Erythroblast (primary cell): ENCODE data around the gene ARMC3.
"Not testable (repeated sequence)": the region's sequence is repeated elsewhere in the genome, so short reads cannot be mapped to it uniquely, and the experiment has no call there.

Source experiments
- DNase-seq, 2 experiments: peaks; one replicate each; lab custom pipeline; 2025; lab: John Stamatoyannopoulos, UW
- GATA1 ChIP-seq: IDR thresholded peaks from 2 replicates; pipeline ENCODE4 v1.6.1; 2011; ENCODE audit warnings: low read depth, mild to moderate bottlenecking, control low read depth, low read length, moderate library complexity
- POLR2A ChIP-seq: IDR thresholded peaks from 2 replicates; pipeline ENCODE4 v1.6.1; 2011; ENCODE audit warnings: mild to moderate bottlenecking, low read length

The ARMC3 gene, protein sequence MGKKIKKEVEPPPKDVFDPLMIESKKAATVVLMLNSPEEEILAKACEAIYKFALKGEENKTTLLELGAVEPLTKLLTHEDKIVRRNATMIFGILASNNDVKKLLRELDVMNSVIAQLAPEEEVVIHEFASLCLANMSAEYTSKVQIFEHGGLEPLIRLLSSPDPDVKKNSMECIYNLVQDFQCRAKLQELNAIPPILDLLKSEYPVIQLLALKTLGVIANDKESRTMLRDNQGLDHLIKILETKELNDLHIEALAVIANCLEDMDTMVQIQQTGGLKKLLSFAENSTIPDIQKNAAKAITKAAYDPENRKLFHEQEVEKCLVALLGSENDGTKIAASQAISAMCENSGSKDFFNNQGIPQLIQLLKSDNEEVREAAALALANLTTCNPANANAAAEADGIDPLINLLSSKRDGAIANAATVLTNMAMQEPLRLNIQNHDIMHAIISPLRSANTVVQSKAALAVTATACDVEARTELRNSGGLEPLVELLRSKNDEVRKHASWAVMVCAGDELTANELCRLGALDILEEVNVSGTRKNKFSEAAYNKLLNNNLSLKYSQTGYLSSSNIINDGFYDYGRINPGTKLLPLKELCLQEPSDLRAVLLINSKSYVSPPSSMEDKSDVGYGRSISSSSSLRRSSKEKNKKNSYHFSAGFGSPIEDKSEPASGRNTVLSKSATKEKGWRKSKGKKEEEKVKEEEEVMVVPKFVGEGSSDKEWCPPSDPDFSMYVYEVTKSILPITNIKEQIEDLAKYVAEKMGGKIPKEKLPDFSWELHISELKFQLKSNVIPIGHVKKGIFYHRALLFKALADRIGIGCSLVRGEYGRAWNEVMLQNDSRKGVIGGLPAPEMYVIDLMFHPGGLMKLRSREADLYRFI

DNA sequence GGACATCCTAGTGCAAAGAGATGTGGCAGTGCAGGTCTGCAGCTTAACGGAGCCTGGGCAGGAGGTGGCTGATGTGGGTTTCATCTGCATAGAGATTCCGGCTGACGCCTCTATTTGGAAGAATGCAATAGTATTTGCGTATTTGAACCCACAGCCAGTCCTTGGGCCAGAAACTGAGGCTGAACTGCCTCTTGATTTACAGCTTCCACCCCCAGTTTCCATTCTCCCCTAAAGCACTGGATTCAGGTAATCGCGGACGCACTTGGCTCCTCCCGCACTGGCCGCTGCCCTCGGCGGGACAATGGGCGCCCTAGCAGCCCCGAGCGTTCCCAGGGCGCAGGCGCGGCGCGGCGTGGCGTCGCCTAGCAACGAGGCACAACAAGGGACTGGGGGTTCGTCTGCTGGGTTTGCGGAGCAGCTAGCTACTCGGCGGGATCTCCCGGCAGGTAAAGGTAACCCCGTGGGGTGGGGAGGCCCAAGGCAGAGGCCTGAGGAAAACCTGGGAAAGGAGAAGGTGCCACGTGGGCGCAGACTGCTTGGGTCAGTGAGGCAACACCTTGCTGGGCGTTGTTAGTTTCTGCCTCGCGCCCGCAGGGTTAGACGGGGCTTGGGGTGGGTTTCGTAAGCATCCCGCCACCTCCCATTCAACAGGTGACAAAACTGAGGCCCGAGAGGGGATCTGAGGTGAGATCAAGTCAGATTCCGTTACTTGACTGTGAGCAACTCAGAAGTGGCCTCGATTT, at the start of gene ARMC3:
ARMC3 (plus strand) TSS at position 393 of the 743 bp plus-strand sequence. CDS start 3,944 bp downstream, outside the sequence.
- no peak for TF ChIP-seq POLR2A
- no peak for TF ChIP-seq GATA1

DNA sequence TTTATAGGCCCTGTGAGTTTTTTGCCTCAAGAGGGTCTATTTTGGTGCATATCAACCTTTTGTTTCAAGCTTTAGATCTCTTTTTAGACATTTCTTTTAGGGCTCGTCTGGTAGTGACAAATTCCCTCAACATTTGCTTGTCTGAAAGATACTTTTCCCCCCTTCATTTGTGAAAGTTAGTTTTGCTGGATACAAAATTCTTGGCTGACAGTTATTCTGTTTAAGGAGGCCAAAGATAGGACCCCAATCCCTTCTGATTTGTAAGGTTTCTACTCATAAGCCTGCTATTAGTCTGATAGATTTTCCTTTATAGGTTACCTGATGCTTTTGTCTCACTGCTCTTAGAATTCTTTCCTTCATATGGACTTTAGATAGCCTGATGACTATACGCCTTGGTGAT, 36.1 kb upstream of the ARMC3 start:
- DNase-seq, result no peak
- TF ChIP-seq POLR2A, result no peak
- TF ChIP-seq GATA1, result no peak

More for the DNA sequence above, at the start of gene ARMC3:
- DNase-seq, result peak; percentile 70 to 79

DNA sequence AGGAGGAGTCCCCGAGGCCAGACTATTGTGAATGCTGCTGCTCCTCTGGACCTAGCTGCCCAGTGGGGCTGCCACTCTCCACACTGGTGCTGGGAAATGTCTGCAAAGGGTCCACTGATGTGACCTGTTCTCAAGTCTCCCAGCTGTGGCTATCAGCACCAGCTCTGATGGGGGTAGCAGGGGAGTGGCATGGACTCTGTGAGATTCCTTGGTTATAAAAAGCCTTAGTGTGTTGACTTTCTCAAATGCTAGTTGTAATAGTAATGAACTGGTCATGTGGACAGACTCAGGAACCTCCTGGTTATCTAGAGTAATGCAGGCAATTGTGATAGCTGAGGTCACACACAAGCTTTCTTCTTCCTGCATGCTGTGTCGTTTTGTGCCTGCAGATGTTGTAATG, 34.1 kb upstream of the ARMC3 start:
- no peak for DNase-seq
- TF ChIP-seq GATA1 (no peak), POLR2A (no peak)

DNA sequence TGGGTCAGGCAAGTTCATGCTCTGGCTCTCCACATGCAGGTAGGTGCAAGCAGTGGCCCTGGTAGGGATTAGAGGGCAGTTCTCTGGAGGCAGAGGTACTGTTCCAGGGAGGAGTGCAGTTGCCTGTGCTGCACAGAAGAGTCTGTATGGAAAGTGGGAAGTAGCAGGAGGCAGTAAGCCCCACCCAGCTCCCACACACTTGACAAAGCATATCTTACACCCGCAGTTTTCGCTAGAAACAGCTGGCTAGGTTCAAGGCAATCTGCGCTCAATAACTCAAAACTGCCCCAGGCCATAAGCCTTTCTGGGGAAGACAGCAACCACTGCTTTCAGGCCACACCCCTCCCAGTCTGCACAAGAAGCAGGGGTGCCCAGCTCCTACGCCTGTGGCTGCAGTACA, 33.1 kb upstream of the ARMC3 start:
- TF ChIP-seq POLR2A (no peak), GATA1 (no peak)
- DNase-seq, result peak in 1 of 2 experiments; percentile 3

DNA sequence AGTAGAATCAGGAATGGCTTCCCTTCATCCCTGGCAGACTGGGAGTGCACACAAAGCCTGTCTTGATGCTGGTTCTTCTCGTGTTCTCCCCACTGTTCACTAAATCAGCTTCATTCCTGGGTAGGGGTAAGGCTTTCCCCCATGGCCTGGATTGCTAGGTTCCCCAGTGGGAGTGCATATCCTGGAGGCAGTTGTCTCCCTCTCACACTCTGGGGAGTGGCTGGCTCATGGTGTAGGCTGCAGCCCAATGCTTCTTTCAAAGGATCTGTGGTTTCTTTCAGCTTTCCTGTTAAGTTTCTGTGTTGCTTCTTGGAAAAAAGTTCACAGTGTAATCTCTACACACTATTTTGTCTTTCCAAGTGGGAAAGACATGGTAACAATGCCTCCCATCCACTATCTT, 32.6 kb upstream of the ARMC3 start:
- TF ChIP-seq GATA1 (no peak), POLR2A (no peak)
- DNase-seq, result no peak

DNA sequence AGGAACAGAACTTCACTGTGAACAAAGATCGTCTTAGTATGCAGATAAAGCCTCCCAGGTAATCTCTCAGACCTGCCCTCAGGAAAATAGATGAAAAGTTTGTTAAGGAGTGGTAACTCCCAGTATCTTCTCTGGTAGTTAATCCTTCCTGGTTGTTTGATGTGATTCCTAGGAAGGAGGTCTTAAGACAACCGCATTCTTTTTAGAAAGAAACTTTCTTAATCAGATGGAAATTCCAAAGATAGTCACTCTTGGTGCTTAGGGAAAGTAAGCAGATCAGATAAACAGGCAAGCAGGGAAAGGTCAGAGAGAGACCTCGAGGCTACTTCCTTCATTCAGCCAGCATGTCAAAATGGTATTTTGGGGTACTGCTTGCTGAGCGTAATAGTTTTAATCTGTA, 30.5 kb upstream of the ARMC3 start:
- TF ChIP-seq GATA1 (no peak), POLR2A (no peak)
- DNase-seq, result no peak

DNA sequence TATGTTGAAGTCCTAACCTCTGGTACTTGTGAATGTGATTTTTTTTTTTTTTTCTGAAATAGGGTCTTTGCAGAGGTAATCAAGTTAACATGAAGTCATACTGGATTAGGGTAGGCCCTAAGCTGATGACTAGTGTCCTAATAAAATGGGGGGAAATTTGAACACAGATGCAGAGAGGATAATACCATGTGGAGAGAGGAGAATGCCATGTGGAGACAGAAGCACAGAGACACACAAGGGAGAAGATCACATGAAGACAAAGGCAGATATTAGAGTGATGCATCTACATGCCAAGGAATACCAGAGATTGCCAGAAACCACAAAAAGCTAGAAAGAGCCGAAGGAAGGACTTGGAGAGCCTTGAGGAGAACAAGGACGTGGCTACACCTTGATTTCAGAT, 28.5 kb upstream of the ARMC3 start:
- no peak for DNase-seq
- no peak for TF ChIP-seq POLR2A
- TF ChIP-seq GATA1, result no peak

DNA sequence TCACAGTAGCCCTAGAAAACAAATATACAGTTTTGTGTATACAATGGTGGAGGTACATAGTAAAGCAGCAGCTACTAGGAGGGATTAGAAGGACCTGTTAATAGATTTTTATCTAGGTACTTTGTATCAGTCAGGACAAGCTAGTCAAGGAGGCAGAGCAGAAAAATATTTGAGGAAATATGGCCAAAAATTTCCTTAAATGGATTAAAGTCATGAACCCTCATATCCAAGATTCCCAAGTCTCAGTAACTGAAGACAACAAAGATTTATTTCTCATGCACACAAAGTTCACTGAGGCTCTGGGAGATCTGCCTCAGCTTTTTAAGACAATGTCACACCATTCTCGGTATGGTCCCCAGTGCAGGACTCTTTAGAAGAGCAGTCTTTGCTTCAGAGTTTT, 28.1 kb upstream of the ARMC3 start:
- DNase-seq, result no peak
- no peak for TF ChIP-seq GATA1
- TF ChIP-seq POLR2A, result no peak

DNA sequence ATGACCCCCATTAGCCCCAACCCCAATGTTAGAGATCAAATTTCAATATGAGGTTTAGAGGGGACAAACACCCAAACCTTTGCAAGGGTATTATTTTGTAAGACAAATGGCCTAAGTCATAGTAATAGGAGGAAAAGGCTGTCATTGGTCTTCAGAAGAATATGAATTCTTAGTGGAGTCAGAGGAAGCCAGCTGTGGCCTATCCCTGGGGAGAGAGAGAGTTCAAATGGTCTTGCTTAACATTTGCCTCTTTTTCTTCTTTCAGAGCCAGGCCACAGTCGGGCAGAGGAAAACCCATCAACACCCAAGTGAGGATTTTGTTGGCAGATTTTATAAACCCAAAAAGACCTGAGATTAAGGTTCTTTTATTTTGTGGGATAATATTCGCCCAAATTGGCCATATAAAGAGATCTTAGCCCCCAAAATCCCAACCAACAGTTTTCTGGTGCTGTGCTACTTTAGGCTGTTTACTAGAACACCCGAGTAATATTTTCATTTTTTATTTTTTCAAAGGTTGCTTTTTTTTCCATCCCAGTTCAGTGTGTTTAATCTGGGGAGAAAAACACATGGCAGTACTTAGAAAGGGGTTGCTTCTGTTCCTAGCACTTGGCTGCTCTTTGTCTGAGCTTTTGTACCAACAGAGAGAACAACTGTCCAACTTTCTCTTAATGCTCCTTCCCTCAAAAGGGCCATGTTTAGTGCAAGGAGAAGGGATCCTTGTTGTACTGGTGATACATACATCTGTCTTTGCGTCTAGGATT, 26.8 kb upstream of the ARMC3 start:
- no peak for DNase-seq
- TF ChIP-seq POLR2A, result no peak
- no peak for TF ChIP-seq GATA1

DNA sequence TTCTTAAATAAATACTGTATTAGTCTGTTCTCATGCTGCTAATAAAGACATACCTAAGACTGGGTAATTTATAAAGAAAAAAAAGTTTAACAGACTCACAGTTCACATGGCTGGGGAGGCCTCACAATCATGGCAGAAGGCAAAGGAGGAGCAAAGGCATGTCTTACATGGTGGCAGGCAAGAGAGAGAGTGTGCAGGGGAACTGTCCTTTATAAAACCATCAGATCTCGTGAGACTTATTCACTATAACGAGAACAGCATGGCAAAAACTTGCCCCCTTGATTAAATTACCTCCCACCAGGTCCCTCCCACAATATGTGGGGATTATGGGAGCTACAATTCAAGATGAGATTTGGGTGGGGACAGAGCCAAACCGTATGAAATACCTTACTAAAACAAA, 25.7 kb upstream of the ARMC3 start:
- DNase-seq, result not testable (repeated sequence)

DNA sequence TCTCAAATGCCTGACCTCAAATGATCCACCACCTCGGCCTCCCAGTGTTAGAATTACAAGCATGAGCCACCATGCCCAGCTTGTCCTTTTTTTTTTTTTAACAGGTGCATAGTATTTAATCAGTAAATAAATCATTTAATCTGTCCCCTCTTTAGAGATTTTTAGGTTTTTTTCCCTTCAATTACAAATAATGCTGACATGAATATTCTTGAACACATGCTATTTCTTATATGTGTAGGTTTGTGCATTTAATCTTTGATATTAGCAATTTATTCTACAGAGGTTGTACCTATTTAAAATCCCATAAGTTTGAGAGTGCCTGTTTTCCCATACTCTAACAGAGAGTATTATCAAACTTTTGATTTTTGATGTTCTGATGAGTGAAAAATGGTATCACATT, 24.2 kb upstream of the ARMC3 start:
- no peak for TF ChIP-seq GATA1
- no peak for DNase-seq

DNA sequence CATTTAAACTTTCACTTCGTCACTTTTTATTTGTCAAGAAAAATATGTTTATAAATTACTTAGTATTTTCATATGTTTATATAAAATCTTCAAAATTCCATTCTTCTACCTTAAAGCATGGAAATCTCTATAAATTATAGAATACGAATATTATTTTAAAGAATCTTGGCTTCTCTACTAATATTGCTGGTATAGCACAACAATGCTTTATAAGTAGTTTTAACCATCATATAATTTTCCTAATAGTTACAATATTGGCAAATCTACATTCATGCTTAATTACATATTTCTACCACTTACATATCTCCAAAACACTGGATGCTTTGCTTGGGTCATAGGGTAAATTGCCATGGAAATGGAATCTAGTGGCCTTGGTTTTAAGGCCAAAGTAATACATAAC, 21.1 kb upstream of the ARMC3 start:
- DNase-seq, result no peak
- TF ChIP-seq POLR2A (no peak), GATA1 (no peak)

DNA sequence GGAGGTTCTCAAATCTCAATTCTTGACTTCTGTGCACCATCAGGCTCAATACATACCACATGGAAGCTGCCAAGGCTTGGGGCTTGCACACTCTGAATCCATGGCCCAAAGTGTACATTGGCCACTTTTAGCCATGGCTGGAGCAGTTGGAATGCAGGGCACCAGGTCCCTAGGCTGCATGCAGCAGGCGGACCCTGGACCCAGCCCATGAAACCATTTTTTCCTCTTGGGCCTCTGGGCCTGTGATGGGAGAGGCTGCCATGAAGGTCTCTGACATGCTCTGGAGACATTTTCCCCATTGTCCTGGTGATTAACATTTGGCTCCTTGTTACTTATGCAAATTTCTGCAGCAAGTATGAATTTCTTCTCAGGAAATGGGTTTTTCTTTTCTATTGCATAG, 19.0 kb upstream of the ARMC3 start:
- TF ChIP-seq GATA1, result no peak
- TF ChIP-seq POLR2A, result no peak
- DNase-seq, result no peak

DNA sequence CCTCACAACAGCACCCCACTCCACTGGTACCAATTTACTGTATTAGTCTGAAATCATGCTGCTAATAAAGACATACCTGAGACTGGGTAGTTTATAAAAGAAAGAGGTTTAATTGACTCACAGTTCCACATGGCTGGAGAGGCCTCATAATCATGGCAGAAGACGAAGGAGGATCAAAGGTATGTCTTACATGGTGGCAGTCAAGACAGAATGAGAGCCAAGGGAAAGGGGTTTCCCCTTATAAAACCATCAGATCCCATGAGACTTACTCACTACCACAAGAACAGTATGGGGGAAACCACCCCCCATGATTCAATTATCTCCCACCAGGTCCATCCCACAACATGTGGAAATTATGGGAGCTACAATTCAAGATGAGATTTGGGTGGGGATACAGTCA, 18.2 kb upstream of the ARMC3 start:
- not testable (repeated sequence) for DNase-seq
